NCI-H128 (cell line): ENCODE measurements around the gene ZDBF2.
"Not testable (repeated sequence)": the region's sequence is repeated elsewhere in the genome, so short reads cannot be mapped to it uniquely, and the experiment has no call there.

Experiments used
- DNase-seq: peaks from one replicate; lab custom pipeline; 2025; ENCODE audit not compliant: unreplicated experiment; lab: John Stamatoyannopoulos, UW

ZDBF2 gene

DNA sequence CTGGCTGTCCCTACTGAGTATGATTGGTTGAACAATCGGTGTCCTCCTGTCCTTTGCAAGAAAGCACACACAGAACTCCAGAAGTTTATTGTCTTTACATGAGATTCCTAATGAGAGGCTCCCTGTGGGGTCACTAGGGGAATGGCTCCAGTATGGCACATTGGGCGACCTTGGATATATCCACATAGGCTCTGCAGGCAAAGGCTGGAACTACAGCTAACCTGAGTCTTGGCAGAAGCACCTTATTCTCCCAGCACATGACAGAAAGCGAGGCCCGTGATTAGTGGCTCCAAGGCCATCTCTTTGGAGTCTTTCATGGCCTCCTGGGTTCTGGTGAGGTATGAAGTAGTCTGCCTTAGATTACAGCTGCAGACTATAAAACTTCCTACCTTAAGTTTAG lies 49.0 kb downstream of the ZDBF2 start:
- no peak for DNase-seq

DNA sequence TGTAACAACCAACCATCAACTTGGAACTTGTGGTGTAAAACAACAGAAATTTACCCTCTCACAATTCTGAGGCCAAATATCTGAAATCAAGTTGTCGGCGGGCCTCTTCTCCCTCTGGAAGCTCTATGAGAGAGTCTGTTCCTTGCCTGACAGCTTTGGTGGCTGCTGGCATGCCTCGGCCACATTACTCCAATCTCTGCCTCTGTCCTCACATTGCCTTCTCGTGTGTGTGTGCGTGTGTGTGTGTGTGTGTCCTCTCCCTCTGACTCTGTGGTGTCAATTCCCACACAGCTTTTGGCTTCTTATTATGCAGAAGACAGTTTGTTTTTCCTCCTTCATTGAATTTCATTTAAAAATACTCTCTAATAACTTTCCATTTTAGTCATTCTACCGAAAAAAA lies 50.4 kb downstream of the ZDBF2 start:
- no peak for DNase-seq

DNA sequence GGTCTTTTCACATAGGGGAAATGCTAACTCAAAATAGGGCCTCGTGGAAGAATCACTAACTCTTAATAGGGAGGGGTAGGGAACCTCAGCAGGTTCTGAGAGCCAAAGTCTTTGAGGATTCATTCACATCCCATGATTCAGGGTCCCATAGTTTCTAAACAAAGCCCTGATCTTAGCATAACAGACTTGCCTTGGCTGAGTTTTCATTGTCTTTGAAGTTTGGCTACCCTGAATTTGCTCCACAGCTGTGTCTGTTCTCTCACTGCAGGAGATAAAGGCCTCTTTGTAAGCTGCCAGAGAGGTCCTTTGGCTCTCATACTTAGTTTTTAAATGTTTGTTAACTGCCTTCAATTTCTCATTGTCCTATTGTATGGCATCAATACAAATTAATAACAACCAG lies 54.5 kb downstream of the ZDBF2 start:
- DNase-seq: no peak

DNA sequence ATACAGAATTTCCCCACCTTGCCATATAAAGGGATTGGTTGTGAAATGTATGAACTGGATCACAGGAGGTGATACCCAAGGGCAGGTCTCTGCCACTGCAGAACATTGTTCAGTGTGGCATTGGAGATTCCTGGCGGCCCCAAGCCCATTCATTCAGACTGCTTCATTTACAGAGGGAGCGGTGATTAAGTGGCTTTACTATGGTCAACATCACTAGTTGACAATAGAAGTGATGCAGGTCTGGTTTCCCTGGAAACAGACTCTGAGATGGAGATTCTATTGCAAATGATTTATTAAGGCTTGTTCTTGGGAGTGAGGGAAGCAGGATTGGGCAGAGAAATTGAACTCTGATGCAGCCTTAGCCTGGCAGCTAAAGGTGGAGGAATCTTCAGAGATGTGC lies 62.4 kb downstream of the ZDBF2 start:
- no peak for DNase-seq

DNA sequence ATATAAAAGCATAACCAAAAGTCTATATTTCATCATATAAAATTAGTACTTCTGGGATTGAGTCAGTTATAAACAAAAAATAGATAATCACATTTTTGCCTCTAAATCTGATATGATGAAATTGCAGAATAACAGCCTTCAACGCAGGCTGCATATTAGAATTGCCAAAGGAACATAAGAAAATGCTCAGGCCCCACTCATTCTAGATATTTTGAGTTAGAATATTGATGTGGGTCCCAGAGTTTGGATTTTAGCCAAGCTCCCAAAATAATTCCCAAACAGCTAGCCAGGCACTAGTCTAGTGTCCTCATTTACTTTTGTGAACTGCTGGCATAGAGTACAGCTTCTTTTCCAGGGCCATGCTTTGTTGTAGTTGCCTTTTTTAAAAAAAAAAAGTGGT lies 63.5 kb downstream of the ZDBF2 start:
- DNase-seq: no peak

DNA sequence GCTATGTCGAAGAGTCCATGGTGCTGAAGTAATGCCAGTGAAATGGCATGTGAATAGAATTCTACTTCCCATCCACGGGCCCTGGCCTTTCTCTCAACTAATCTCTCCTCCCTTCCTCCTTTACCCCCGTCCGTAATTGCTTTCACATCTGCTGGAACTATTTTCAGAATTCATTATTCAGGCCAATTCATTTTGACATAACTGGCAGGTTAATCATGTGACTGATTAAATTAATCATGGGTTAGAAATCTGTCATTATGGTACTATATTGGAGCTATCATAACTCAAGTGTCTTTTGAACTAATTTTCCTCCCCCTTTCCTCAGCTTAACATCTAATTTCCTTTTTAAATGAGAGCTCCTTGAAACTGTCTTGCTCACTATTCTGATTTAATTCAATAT lies 66.9 kb downstream of the ZDBF2 start:
- no peak for DNase-seq

DNA sequence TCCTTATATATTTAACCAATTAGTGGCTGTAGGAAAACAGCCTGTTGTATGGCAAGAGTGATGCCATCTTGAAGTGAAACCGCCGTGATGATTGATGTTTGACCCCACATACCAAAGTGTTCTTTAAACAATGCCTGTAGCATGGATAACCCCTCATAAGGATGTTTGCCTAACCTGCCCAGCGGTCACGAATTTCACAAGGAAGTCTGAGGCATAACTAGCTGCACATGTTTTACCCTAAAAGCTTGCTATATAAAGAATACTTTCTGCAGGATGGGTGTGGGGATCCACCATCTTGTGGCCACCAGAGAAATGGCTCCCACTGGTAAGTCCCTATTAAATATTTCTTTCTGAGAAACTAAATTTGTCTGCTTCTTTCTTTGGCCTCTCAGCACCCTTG lies 68.7 kb downstream of the ZDBF2 start:
- no peak for DNase-seq

DNA sequence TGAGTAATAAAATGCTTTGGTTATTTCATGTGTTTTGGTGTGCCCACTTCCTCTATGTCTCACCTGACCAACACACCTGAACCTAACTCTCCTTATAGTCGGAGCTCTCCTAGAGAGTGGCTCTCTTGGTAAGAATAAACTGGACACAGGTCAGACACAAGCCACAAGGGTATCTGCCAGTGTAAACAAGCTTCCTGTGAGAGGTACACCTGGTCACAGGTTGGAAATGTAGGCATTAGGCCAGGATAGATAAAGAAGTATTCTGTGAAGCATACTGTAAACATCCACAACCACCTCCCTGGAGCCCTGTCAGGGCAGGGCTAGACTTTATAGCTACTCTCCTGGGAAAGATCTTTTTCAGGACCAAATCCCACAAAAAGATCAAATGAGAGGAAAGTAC lies 69.4 kb downstream of the ZDBF2 start:
- no peak for DNase-seq

DNA sequence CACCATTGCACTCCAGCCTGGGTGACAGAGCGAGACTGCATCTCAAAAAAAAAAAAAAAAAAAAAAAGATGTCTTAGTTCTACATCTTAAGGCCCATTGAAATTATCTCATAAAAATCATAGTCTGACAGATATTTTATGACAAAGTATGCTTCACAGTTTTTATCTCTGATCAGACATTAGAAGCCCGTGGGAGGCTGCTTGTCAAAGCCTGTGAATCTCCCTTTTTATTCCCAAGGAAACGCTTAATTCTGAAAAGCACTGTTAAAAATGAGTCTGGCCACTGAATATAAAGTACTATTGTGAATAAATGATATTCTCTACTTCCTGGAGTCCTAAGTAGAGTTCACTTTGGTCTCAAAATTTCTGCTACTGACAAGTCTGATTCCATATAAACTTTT lies 71.1 kb downstream of the ZDBF2 start:
- DNase-seq: no peak

DNA sequence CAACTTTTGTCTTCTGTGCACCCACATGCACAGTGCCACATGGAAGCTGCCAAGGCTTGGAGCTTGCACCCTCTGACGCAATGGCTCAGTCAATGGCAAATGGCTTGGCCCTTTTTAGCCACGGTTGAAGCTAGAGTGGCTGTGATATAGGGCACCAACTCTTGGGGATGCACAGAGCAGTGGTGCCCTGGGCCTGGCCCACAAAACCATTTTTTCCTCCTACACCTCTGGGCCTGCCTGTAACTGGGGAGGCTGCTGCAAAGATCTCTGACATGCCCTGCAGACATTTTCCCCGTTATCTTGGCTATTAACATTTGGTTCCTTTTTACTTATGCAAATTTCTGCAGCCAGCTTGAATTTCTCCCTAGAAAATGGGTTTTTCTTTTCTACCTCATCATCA lies 74.9 kb downstream of the ZDBF2 start:
- DNase-seq: no peak

DNA sequence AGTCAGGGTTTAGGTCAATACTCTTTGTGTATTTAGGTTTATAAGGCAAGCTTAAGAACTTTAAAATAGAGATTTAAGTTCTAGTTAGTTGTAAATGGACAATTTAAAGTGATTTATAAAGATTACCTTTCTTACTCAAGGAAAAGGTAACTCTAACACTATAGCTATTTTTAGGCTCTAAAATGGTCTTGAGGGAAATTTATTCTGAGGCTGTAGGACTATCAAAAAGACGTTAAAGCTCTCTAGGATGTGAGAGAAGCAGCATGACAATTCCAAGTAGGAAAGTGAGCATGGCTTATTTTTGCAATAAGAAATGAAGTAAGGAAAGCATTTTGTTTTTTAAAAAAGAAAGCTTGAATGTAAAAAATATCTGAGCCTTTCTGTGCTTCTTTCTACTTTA lies 78.1 kb downstream of the ZDBF2 start:
- DNase-seq: no peak

DNA sequence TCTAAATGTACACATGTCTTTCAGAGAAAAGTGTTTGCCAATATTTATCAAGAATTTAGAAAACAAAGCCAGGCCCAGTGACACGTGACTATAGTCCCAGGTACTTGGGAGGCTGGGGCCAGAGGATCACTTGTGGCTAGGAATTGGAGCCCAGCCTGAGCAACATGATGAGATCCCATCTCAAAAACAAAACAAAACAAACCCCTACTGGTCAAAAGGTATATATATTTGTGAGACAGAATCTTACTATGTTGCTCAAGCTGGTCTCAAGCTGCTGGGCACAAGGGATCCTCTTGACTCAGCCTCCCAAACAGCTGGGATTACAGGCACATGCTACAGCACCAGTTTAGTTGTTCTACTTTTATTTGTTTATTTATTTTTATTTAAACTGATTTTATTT lies 79.2 kb downstream of the ZDBF2 start:
- no peak for DNase-seq

DNA sequence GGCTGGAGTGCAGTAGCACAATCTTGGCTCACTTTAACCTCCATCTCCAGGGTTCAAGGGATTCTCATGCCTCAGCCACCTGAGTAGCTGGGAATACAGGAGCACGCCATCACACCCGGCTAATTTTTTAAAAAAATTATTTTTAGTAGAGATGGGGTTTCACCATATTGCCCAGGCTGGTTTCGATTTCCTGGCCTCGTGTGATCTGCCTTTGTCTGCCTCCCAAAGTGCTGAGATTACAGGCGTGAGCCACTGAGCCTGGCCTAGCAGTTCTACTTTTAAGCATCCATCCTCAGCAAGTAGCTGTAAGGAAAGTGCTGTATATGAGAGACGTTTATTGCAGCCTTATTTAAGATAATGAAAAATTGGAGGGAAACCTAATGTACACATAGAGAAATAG lies 79.7 kb downstream of the ZDBF2 start:
- no peak for DNase-seq

DNA sequence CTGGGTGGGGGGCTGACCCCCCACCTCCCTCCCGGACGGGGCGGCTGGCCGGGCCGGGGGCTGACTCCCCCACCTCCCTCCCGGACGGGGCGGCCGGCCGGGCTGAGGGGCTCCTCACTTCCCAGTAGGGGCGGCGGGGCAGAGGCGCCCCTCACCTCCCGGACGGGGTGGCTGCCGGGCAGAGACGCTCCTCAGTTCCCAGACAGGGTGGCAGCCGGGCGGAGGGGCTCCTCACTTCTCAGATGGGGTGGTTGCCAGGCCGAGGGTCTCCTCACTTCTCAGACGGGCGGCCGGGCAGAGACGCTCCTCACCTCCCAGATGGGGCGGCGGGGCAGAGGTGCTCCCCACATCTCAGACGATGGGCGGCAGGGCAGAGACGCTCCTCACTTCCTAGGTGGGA lies 82.4 kb downstream of the ZDBF2 start:
- DNase-seq: not testable (repeated sequence)

DNA sequence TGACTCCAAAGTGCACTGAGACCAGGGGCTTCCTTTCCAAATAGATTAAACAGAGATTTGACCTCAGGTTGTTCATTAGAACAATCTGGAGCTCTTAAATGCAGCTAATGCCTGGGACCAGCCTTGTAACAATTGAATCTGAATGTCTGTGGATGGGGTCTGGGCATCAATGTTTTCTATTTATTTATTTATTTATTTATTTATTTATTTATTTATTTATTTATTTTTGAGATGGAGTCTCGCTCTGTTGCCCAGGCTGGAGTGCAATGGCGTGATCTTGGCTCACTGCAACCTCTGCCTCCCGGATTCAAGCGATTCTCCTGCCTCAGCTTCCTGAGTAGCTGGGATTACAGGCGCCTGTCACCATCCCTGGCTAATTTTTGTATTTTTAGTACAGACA lies 86.4 kb downstream of the ZDBF2 start:
- DNase-seq: not testable (repeated sequence)

DNA sequence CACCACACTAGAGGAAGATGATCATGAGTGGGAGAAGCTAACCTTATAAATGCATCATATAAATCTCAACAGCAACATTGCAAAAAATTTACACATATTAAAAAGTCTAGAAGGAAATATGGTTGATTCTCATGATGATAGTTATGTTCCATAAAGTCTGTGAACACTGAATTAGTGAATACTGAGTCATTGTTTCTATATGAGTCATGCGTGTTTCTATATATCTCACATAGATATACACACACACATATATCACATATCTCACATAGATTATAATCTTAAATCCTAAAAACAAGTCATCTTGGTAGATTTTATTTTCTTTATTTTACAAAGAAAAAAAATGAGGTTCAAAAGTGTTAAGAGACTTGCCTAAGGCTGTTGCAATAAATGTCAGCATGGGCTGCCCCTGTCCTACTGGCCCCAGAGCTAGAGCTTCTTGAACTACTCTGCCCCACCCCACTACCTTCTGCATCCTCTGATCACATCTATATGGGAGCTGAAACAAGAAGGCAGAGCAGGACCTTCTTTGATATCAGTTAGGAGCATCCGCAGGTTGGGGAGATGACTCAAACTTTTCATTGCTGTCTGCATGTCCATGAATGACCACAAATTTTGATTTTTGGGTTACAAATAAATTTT lies 87.1 kb downstream of the ZDBF2 start:
- DNase-seq: no peak
